ENCODE results near the gene NR3C1.

- TF ChIP-seq EZH2 (IDR thresholded peaks at IDR 0.05; ENCODE audit: borderline replicate concordance, low read depth, low read length, poor library complexity, severe bottlenecking): no peak
- TF ChIP-seq CTCF (conservative IDR thresholded peaks at IDR 0.05; ENCODE audit: low read depth, low read length): no peak
Observed at GRCh38 chr5:143267186-143267585, 136.3 kb downstream of the NR3C1 start.

All from A673 (cell line).